ENCODE data around the gene POMGNT1. TPM values are rescaled to one million over a fixed set of nuclear protein-coding genes. Genes with fewer than 3 reads are reported as not detected.

POMGNT1 gene
- total and polyA plus RNA-seq, 10 of the 15 experiments (the other 5 are each of a cell fraction or from before 2014, with no cell fraction given): 8.6 to 35.2 (median 29.5) TPM

DNA sequence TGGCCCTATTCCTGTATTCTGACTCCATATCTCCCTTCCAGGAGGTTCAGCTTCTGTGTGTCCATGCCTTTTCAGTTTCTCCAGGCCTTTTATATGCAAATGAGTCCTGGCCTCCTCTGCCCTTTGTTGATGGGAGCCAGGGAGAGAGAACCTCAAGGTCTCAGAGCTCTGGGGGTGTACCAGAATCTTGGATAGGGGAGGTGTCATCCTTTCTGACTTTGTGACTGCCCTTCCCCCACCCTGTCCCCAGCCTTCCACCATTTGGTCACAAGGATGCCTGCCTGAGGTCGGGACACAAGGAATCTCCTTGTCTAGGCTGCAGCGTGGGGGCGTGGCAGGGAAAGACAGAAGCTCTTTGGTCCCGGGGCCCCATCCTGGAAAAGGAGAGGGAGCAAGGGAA is 23.5 kb upstream of the POMGNT1 start:
- H3K27me3 ChIP-seq (replicated peaks in 1 of 2; ENCODE audit: control insufficient read depth in 2 of 2, insufficient read depth in 2 of 2, low read length in 1 of 2): no peaks in the 10 kb centered on the region
- H2AFZ ChIP-seq (ENCODE audit: control insufficient read depth, low read depth, low read length): no peak overlapping the region
- in situ Hi-C loops (cut with MboI): no loop called here
- H3K9ac ChIP-seq (ENCODE audit: control insufficient read depth, insufficient read depth, low read length): no peak overlapping the region
- CTCF ChIA-PET: interaction anchor here (0.6 to 9.7 kb wide), 5 partner anchors 13 to 186 kb away, joined by 3 to 123 read pairs (median 9); partner anchors contain the start of gene POMGNT1
- no peak overlapping the region for H3K4me2 ChIP-seq (ENCODE audit: control insufficient read depth, insufficient read depth)
- no peaks in the 10 kb centered on the region for H3K79me2 ChIP-seq (ENCODE audit: control insufficient read depth, insufficient read depth, low read length)
- FAIRE-seq: no peak
- no peaks in the 10 kb centered on the region for H3K4me1 ChIP-seq (ENCODE audit: control insufficient read depth, insufficient read depth, low read length)
- H3K36me3 ChIP-seq (ENCODE audit: control insufficient read depth in 2 of 2, insufficient read depth in 2 of 2, low read length in 1 of 2): no peaks in the 10 kb centered on the region
- RAD21 ChIA-PET (ENCODE audit: unreplicated experiment): interaction anchor here (0.8 to 5.1 kb wide), 3 partner anchors 10 to 40 kb away, joined by 3 to 63 read pairs (median 4); partner anchors contain the start of gene RAD54L
- no peaks in the 10 kb centered on the region for H3K9me3 ChIP-seq (replicated peaks; ENCODE audit: control insufficient read depth, insufficient read depth, low read length)
- WGBS (ENCODE audit: insufficient coverage, insufficient replicate concordance, low lambda C conversion rate, missing lambda C conversion rate): 35% methylated on average over 4 of the region's 4 CpGs
- TF ChIP-seq SPI1 (IDR thresholded peaks at IDR 0.05; ENCODE audit: borderline replicate concordance, insufficient read depth, low read depth, low read length) (no peak), SP1 (IDR thresholded peaks at IDR 0.05; ENCODE audit: low read depth, low read length) (no peak), POLR2AphosphoS5 (IDR thresholded peaks at IDR 0.05; ENCODE audit: low read length) (no peak), TCF7 (IDR thresholded peaks at IDR 0.05; ENCODE audit: borderline replicate concordance) (no peak), HCFC1 (IDR thresholded peaks at IDR 0.05; ENCODE audit: low read length) (no peak), JUNB (IDR thresholded peaks at IDR 0.05) (no peak), SIX5 (IDR thresholded peaks at IDR 0.05; ENCODE audit: low read depth, low read length, severe bottlenecking) (no peak)
- TF ChIP-seq, protein P1, sequence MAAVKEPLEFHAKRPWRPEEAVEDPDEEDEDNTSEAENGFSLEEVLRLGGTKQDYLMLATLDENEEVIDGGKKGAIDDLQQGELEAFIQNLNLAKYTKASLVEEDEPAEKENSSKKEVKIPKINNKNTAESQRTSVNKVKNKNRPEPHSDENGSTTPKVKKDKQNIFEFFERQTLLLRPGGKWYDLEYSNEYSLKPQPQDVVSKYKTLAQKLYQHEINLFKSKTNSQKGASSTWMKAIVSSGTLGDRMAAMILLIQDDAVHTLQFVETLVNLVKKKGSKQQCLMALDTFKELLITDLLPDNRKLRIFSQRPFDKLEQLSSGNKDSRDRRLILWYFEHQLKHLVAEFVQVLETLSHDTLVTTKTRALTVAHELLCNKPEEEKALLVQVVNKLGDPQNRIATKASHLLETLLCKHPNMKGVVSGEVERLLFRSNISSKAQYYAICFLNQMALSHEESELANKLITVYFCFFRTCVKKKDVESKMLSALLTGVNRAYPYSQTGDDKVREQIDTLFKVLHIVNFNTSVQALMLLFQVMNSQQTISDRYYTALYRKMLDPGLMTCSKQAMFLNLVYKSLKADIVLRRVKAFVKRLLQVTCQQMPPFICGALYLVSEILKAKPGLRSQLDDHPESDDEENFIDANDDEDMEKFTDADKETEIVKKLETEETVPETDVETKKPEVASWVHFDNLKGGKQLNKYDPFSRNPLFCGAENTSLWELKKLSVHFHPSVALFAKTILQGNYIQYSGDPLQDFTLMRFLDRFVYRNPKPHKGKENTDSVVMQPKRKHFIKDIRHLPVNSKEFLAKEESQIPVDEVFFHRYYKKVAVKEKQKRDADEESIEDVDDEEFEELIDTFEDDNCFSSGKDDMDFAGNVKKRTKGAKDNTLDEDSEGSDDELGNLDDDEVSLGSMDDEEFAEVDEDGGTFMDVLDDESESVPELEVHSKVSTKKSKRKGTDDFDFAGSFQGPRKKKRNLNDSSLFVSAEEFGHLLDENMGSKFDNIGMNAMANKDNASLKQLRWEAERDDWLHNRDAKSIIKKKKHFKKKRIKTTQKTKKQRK (IDR thresholded peaks at IDR 0.05; ENCODE audit: low read depth, low read length): no peak
- no peak overlapping the region for H3K4me3 ChIP-seq
- no peak for DNase-seq (ENCODE audit: low read depth, low spot score)
- no TSS peak for BruUV-seq (replicated peaks)
- intact Hi-C loops (cut with micrococcal nuclease; ENCODE audit: unreplicated experiment): no loop called here
- ATAC-seq: no peak
- no peak overlapping the region for H3K27ac ChIP-seq (ENCODE audit: control insufficient read depth, insufficient read depth)
- SMC1A ChIA-PET (ENCODE audit: uncharacterized antibody, unreplicated experiment): interaction anchor here (0.6 to 5.9 kb wide), 2 partner anchors 39 to 94 kb away, joined by 5 to 52 read pairs; no protein-coding TSS in a partner anchor
- POLR2A ChIA-PET: interaction anchor here (0.5 kb wide), 1 partner anchor 479 kb away, joined by 4 read pairs; no protein-coding TSS in a partner anchor
- no peaks in the 10 kb centered on the region for H4K20me1 ChIP-seq (ENCODE audit: control insufficient read depth, insufficient read depth)
